AG09319 (cell line): ENCODE data around the gene RIF1.
A peak's percentile ranks its signal among the peaks of the same experiment; 100 is the strongest.

Source experiments
- DNase-seq: peaks from one replicate; pipeline ENCODE4 v3.0.0-alpha.2; 2010; ENCODE audit warnings: low read depth; ENCODE audit errors: extremely low read depth
- TF ChIP-seq, protein P1 (sequence below): IDR thresholded peaks from 2 replicates; pipeline ENCODE4 v1.5.1; 2011; ENCODE audit warnings: low read depth, mild to moderate bottlenecking, inconsistent platforms, low read length, moderate library complexity

The RIF1 gene, protein sequence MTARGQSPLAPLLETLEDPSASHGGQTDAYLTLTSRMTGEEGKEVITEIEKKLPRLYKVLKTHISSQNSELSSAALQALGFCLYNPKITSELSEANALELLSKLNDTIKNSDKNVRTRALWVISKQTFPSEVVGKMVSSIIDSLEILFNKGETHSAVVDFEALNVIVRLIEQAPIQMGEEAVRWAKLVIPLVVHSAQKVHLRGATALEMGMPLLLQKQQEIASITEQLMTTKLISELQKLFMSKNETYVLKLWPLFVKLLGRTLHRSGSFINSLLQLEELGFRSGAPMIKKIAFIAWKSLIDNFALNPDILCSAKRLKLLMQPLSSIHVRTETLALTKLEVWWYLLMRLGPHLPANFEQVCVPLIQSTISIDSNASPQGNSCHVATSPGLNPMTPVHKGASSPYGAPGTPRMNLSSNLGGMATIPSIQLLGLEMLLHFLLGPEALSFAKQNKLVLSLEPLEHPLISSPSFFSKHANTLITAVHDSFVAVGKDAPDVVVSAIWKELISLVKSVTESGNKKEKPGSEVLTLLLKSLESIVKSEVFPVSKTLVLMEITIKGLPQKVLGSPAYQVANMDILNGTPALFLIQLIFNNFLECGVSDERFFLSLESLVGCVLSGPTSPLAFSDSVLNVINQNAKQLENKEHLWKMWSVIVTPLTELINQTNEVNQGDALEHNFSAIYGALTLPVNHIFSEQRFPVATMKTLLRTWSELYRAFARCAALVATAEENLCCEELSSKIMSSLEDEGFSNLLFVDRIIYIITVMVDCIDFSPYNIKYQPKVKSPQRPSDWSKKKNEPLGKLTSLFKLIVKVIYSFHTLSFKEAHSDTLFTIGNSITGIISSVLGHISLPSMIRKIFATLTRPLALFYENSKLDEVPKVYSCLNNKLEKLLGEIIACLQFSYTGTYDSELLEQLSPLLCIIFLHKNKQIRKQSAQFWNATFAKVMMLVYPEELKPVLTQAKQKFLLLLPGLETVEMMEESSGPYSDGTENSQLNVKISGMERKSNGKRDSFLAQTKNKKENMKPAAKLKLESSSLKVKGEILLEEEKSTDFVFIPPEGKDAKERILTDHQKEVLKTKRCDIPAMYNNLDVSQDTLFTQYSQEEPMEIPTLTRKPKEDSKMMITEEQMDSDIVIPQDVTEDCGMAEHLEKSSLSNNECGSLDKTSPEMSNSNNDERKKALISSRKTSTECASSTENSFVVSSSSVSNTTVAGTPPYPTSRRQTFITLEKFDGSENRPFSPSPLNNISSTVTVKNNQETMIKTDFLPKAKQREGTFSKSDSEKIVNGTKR (N-terminal part only)

GRCh38 chr2:151409601-151410484, at the start of gene RIF1:
Gene RIF1, plus strand, starts transcription at chr2:151409902. Its CDS starts 522 bp downstream, at chr2:151410424.
- peak; percentile 75 for DNase-seq
- TF ChIP-seq, protein P1, sequence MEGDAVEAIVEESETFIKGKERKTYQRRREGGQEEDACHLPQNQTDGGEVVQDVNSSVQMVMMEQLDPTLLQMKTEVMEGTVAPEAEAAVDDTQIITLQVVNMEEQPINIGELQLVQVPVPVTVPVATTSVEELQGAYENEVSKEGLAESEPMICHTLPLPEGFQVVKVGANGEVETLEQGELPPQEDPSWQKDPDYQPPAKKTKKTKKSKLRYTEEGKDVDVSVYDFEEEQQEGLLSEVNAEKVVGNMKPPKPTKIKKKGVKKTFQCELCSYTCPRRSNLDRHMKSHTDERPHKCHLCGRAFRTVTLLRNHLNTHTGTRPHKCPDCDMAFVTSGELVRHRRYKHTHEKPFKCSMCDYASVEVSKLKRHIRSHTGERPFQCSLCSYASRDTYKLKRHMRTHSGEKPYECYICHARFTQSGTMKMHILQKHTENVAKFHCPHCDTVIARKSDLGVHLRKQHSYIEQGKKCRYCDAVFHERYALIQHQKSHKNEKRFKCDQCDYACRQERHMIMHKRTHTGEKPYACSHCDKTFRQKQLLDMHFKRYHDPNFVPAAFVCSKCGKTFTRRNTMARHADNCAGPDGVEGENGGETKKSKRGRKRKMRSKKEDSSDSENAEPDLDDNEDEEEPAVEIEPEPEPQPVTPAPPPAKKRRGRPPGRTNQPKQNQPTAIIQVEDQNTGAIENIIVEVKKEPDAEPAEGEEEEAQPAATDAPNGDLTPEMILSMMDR, result peak; percentile 78

DNA sequence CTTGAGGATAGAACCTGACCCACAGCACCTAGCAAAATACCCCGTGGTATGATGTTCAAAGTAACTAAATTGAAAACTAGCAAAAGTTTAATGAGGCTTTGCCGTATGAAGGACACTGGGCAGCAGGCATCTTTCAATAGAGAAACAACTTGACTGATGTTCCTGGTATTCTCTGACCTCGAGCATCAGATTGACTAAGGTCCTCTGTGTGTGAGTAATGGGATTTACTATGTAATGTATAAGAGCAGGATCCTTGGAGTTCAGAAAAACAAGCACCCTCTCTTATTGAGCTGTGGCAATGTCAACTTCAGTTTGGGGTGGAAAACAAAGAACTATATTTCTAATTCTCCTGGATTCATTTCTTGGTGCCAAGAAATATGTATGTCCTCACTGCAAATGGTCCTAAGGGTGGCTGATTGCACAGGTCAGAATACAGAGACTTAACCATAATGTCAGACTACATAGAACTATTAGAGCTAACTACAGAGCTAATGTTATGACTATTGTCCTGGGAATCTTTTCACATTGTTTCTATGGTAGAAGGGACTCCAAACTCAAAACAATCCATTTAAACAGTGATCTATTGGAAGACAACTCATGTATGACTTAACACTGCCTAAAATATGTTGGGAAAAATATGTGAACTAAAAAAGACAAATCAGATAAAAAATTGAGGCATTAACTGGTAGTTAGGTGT, 47.9 kb upstream of the RIF1 start:
- TF ChIP-seq, protein P1, result no peak
- no peak for DNase-seq

- TF ChIP-seq, protein P1, result no peak
- DNase-seq, result peak; percentile 51
These were observed 46.0 kb upstream of the RIF1 start for GRCh38 chr2:151363709-151364108.

DNA sequence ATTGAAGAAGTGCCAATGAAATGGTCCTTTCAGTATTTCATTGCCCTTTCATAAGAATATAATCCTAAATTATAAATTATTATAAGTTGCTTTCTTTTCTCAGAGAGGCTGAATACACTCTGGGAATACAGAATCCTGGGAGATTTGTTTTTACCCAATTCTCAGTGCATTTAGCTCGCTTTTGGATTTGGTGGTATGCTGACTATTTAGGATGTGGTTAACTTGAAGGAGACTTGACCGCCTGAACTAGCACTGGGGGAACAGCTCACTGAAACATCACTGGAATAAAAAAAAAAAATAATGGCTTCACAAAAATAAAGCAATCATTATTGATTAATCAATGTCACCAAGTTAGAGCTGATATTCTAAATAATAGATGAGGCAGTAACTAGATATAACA, 42.1 kb upstream of the RIF1 start:
- DNase-seq, result no peak
- TF ChIP-seq, protein P1, result no peak

DNA sequence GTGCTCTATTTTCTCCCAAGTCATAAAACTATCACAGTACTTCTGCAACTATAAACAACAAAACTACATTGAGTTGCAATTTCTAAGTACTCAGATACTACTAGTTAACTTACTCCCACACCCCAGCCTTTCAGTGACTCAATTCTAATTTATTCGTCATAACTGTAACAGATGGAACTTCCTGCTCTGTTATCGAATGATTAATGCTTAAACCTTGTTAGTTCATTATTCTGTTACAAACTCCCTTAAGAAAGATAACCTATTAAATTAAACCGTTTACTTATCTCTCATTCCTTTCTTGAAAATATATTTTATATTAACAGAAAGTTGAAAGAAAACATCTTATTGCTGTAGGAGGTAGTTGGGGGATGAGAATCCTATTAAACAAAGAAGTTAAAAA, 35.3 kb upstream of the RIF1 start:
- TF ChIP-seq, protein P1, result no peak
- DNase-seq, result no peak

DNA sequence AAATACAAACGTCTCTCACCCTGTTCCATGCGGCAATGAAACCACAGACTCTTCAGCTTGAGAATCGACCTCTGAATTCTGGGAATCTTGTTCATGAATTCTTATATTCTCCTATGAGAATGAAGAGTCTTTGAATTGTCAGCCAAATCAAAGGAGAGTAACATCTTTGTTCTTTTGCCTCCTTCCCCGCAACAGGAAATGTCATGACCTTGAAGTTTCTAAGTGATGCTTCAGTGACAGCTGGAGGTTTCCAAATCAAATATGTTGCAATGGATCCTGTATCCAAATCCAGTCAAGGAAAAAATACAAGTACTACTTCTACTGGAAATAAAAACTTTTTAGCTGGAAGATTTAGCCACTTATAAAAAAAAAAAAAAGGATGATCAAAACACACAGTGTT, 30.5 kb upstream of the RIF1 start:
- TF ChIP-seq, protein P1, result no peak
- no peak for DNase-seq
